NB4 (cell line): ENCODE data around the gene PRPF8.

Experiments used
- CTCF ChIP-seq: IDR thresholded peaks from one replicate; pipeline ENCODE4 v1.5.1; 2012; ENCODE audit warnings: low read depth, low read length
- POLR2A ChIP-seq: IDR thresholded peaks from 2 replicates; pipeline ENCODE4 v1.6.1; 2011; ENCODE audit warnings: mild to moderate bottlenecking; ENCODE audit not compliant: insufficient read length; ENCODE audit errors: extremely low read depth
- TF ChIP-seq, protein P1 (sequence below): IDR thresholded peaks from 2 replicates; pipeline ENCODE4 v1.6.1; 2011; ENCODE audit warnings: low read depth, low read length

- TF ChIP-seq CTCF = no peak
- TF ChIP-seq POLR2A = no peak
- TF ChIP-seq, protein P1, sequence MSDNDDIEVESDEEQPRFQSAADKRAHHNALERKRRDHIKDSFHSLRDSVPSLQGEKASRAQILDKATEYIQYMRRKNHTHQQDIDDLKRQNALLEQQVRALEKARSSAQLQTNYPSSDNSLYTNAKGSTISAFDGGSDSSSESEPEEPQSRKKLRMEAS = no peak
These were observed 48.8 kb downstream of the PRPF8 start for GRCh38 chr17:1635675-1636465.
